NCI-H1092 treated with DMSO at 0.1 percent for 48 hours (cell line): ENCODE results near the gene LMX1A.
A peak's percentile ranks its signal among the peaks of the same experiment; 100 is the strongest.

ENCODE experiments used
- DNase-seq: peaks from one replicate; lab custom pipeline; 2025; lab: John Stamatoyannopoulos, UW

Gene LMX1A

DNA sequence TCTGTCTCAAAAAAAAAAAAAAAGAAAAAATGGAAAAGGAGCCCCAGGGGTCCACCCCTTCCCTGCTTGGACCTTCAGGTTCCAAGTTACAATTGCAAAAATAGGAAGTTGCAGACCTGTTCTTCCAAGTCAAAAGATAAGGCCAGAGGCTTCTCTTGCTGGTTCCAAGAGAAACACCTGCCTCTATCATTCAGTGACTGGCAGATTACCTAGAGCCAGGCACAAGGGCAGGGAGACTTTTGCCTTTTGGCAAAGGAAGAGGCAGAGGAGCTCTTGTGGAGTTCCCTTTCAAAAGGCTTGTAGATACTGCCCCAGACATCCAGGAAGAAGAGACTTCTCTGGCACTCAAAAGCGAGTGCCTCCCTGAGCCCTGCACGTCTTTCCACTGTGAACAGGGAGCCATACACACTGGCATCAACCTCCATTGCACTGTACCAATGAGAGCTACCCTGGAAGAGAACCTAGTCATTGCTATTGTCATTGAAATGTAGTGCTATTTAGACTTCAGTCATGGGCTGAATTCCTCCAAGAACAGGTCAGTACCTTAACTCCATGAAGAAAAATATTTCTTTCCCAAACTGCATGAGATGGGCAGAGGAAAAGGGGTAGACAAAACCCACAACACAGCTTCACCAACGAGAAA lies 91.2 kb downstream of the LMX1A start:
- DNase-seq: no peak

DNA sequence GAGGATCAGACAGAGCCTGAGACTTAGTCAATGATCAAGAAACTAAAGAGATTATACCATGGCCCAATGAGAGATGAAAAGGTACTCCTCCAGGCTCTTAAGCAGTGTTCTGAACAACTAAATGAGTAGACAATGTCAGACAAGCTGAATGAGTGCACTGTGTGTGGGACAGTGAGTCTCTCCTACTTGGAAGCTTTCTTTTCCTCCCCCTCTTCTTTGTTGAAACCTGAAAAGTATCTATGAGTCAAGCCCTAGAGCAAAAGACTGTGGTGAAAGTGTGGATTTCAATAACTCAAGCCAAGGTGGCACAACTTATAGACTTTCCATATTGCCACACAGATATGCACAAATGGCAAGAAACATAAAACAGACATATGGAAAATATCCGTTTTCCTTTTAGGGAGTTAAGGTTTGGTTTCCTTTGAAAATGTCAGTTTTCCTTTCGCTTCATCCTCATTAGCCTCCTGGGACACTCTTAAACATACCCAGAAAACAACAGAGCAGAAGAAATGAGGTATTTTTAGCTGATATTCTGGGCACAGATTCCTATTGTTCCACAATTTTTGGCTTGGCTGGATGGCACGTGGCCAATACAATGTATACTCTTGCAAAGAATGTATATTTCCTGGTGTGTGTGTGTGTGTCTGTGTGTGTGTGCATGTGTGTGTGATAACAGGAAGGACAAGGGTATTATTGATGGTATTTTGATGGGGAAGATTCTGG lies 96.6 kb downstream of the LMX1A start:
- no peak for DNase-seq

DNA sequence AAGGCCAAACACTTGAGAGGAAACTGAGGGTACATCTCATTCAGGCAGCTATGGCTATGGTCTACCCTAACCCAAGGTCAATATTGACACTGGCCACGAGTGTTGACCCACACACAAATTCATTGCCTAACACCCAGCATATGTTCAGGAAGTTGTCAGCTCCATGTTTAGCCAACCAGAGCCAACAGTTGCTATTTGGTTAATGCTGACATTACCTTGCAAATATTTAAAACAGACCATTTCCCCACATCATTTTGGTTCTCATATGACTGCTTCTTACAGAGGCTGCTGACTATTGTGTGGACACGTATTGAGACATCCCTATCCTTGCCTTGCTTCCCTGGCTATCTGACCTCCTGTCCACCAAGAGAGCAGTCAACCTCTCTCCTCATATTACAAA lies 97.3 kb downstream of the LMX1A start:
- peak; percentile 72 for DNase-seq

DNA sequence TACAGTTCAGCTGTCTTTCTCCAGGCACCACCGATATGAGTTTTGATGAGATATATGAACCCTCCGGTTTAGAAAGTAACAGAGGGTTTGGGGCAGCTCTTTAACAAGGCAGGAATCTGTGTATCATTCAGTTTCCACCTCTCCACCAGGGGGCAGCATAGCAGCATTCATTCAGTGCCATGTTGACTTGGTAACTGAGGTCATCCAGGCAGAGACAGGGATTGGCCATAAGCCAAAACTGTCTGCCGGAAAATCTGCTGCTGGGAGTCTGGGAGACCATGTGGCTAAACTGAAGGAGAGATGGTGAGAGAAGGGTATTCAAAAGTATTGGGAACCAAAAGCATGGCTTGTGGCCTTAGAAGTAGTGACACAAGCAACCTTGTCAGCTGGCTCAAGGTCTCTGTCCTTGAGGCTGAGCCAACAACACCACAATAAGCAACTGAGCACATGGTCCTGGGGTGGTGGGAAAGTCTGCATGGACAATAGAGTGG lies 98.5 kb downstream of the LMX1A start:
- DNase-seq: peak; percentile 88

DNA sequence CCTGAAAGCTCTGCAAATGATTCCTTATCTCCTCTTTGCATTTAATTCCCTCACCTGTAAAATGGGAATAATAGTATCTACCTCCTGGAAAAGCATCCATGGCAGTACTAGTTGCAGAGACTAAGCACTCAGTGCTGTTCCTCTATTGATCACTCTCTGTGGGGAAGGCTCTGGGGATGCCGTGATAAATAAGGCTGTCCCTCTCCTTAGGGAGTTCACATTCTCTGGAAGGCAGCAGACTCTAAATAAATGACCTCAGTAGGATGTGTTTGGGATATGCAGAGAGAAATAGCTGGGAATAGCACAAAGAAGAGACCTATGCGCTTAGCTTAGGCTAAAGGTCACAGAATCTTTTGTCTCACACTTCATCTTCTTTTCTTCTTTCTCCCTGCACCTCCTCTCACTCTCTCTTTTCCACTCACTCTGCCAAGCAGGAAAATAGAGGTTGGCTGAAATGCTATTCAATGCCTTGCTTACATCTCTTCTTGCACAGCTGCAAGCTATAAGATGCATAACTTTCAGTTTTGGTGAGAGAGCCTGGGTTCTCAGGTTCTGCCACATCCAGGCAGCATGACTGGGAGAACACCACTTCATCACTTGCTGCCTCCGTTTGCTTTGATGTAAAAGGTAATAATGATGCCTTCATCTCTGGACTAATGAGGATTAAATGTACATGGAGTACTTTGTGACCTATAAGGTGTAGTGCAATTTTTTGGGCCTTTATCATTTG lies 101.5 kb downstream of the LMX1A start:
- no peak for DNase-seq

DNA sequence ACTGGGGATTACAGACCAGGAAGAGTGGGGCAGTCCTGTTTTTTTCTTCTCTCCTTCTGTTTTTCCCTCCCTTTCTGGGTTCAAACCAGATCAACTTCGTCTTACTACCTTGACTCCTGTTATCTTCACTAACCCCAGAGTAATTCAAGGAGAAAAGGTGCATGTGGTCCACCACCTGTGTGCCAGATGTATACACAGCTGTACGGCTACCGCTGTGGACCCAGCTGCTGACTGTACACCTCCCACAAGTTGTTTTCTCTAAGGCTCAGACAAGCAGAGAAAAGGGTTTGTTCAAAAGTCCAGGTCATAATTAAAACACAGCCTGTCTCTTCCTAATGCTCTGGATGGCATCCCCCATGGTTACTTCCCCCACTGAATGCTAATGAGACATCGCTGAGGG lies 102.1 kb downstream of the LMX1A start:
- DNase-seq: no peak

DNA sequence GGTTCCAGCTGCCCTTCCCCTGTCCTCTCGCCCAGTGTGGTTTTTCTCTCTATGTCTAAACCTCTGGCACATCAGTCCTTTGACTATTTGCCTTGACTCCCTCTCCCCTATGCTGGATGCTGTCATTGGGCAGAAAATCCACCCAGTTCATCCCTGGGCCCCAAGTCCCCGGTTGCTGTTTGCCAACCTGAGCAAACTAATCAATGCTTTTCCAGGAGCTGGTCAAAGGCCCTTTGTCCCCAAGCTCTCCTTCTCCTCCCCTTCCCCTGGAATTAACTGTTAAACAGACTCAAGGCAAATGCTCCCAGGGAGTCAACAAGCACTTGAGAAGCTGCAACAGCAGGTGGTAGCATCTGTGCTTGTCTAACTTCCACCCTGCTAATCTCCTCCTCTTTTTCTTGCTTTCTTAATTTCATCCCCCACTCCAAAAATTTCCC lies 102.7 kb downstream of the LMX1A start:
- no peak for DNase-seq

DNA sequence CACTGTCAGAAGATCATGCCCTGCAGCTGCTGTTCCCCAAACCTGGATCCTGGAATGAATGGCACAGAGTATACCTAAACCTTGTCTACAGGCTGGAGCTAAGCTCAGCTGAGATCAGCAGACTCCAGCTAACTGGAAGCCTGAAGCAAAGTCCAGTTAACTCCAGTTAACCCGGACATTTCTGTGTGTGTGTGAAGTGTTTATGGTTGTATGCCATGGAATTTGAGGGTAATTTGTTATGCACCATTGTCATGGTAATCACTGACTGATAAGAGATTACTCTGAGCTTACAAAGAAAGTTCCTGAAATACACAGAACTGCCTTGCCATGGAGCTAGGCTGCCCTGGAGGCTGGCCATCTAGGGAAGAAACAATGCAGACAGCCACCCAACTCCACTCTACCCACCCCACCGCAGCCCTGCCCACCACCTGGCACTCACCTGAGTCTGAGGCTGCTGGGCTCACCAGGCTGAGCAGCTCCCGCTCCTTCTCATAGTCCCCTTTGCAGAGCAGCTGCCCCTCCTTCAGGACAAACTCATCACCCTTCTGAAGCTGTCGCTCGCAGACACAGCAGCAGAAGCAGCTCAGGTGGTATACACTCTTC lies 107.4 kb downstream of the LMX1A start:
- no peak for DNase-seq

DNA sequence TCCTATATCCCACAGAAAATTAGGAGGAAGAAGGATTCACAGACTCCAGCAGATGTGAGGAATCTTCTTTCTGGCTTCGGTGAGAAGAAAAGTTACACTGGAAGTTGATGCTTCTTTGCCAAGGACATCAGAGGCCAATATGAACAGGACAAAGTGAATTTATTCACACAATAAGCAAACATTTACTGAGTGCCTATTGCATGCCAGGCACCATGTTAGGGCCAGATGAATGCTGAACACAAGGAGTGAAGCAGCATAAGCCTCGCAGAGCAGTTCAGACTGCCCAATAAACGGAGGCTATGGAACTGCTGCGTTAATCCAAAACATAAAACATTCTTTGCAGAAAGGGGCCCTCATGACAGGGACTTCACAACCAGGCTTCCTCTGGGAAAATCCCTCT lies 114.6 kb downstream of the LMX1A start:
- DNase-seq: no peak

DNA sequence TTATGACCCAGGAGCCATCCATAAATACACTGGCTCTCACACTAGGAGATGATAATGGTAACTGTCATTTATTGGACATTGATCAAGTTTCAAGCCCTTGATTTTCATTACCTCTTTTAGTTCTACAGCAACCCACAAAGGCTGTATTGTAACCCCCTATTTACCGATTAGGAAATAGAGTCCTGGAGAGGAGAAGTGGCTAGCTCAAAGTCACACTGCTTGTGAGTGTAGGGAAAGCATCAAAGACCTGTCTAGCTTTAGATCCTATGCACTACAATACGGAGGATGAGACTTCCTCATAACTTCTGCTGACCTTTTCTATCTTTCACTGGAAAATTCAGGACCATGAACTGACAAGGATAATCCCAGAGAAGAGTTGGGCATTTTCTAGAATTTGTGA lies 115.2 kb downstream of the LMX1A start:
- no peak for DNase-seq

DNA sequence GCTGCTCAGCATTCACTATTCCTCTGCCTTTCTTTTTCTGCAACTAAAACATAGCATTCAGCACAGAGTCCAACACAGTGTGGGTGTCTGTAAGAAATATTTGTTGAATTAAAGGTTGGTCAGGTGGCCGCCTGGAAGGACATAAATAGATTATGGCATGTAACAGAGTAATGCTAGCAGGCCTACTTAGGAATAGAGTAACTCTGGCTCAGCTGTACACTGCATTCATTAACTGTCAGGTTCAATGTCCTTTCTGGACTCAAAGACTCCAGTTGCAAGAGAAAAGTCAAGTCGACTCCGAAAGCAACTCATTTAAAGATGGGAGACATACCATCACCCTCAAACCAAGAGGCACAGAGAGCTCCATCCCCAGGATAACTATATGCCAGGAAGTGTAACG lies 116.0 kb downstream of the LMX1A start:
- no peak for DNase-seq

DNA sequence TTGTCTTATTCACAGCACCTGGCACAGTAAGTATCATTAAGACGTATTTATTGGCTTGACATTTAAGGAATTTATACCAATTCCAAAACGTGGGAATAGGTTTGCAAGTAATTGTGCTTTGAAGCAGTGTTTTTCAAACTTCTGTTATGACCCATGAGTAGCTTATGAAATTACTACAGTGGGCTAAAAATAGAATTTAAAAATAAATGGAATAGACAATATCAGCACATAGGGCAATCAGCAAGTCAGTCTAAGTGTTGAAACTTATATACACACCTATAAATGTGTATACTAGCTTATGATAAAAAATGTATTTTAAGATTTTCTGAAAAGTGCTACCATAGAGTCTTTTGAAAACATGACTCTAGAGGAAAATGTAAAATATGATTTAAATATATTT lies 116.6 kb downstream of the LMX1A start:
- no peak for DNase-seq

DNA sequence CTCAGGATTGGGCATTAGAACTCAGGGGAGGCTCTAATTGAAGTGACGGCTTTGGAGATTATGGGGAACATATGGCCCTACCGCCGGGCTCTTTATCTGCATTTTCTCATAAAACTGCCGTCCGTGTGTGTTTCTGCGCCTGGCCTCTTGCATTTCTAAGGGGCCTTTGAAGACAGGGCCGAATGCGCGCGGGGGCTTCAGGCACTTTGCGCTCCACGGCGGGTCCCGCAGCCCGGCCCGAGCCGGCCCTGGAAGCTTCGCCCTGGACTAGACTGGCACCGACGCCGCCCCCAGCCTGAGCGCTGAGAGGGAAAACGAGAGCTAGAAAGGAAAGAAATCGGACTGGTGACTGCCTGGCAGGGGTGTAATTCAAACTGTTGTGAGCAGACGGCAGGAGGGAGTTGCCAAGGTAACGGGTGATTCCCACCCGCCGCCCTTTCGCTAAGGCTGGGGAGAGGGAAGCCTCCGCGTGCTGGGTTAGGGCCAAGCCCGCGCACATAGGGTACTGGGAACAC lies 120.7 kb downstream of the LMX1A start:
- peak; percentile 97 for DNase-seq

DNA sequence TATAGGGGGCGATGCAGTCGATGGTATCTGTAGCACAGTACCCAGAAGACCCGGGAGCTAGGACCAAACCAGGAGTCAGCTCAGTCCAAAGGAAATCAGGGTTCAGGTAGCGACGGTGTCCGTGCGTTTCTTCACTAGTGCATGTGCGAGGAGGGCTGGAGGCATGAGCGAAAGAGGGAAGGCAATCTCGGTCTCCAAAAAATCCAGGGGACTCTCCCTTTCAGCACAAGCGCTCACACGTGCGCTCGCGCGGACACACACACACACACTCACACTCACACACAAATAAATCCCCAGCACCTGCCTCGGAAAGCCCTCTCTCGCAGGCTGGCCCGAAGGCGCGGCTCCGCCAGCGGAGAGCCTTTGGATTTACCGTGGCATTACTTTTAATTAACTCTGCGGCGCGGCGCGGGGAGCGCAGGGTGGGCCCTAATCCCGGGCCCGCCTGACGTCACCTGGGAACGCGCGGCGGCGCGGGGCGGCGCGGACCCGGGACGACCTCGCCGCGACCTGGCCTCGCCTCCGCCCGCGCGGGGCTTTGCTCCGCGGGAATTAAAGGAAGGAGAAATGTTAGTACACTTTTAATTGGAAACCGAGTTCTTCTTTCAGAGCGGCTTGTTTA lies 121.2 kb downstream of the LMX1A start:
- peak; percentile 88 for DNase-seq

DNA sequence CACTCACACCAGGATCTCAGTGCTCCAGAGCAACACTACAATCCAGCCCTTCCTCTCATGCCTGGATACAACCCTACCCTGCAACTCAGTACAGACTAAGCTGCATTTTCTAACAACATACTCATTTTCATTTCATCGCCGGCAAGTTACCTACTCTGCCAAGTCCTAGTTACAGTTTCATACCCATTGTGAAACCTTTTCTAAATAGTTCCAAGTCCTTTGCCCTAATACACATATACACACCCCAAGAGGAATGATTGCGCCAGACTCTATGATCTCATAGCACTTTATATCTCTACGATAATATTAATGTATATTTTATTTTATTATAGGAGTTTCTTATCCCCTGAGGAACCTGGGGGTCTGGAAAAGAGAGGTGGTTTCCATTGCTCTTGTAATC lies 122.4 kb downstream of the LMX1A start:
- DNase-seq: no peak

DNA sequence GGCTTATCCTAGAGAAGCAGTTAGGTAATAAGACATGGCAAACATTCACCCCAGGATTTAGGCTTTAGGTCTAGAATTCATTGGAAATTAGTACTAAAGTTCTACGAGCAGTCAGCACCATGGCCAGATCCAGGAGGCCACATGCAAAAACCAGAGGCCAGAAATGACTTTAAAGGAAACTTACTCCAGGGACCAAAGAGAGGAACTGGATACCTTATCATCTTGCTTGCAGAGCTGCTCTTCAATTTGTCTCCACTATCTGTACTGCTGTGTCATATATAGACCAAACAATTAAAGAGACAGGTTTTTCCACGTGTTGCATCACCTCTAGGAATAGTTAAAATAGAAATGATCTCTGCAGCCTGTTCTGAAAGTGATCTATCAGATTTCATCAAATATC lies 127.8 kb downstream of the LMX1A start:
- DNase-seq: no peak

DNA sequence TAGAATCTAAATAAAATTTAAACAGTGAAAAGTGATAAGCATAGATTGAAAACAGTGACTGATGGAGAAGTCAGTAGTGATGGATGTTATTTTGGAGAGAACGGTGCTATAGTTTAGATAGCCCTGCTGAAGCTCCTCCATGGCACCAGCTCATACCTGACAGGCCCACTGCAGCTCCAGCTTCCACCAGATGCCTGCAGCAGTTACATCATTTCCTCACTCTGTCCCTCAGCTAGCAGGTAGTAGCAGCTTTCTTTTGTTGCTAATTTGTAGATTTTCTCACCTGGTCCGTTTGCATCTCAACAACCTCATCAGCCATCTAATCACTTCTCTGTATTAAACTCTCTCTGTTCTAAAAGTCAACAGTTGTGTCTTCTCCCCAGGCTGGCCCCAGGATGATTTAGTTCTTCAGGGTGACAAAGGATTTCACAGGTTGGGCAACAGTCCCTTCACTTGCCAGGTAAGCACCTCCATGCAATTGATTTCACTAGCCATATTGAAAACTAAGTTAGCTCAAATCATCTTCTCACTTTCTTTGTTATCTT lies 128.3 kb downstream of the LMX1A start:
- DNase-seq: no peak

DNA sequence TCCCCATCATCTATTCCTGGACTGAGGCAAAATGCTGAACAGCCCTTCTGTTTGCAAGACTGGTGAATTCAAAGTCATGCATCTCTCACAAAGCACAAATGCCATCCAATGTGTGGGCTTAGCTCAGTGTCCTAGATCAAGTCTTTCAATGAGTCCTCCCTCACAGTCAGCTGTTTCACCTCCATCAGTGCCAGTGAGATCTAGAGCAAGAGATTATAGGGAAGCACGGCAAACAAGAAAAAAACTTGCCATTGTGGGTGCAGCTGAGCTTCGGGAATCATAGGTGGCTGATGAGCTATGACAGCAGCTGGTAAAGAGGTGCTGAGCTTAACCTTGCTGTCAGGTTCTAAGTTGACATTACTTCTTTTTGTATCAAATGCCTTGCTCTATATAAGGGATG lies 130.2 kb downstream of the LMX1A start:
- no peak for DNase-seq

DNA sequence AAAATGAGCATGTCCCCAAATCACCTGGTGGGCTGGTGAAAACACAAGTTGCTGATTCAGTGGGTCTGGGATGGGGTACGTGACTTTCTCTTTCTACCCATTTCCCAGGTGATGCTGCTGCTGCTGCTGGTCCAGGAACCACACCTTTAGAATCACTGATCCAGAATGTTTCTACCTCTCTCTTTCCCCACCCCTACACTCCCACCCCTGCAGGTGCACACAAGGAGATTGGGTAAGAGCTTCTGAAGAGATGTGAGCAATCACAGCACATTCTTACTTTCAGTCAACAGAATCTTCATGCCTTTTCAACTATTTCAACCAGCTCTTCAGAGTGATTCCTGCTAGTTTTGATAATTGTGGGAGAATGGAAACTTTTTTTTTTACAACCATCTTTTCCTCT lies 130.9 kb downstream of the LMX1A start:
- no peak for DNase-seq

DNA sequence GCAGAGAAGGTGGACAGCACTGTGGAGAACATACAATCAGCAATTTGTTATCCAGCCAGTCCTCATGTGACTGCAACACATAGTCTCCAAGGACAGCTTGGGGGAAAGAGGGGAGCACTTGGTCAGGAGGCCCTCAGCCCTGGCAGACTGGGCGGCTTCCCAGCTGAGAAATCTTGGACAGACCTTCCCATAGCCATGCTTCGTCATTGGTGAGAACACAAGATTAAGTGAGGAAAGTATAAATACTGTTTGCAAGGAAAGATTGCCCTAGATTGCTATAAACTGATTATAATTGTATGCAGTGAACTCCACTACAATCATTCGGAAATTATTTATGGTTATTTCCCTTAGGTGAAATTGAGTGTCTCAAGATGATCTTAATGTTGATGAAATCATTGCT lies 131.5 kb downstream of the LMX1A start:
- no peak for DNase-seq

DNA sequence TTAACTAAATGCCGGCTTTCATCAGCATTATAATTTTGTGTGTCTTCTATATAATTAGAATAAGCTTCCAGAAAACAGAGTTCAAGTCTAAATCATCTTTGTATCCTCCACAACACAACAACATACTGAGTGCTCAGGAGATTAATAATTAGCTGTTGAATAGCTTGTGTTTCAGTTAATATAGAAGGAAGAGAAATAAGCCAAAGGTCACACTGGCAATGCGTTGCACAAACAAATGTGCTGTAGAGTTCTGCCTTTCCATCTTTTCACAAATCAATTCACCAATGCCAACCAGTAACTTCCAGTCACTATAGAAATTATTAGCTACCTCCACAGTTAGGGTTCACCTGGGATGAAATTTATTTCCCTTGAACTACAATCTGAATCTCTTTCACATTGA lies 132.0 kb downstream of the LMX1A start:
- no peak for DNase-seq

DNA sequence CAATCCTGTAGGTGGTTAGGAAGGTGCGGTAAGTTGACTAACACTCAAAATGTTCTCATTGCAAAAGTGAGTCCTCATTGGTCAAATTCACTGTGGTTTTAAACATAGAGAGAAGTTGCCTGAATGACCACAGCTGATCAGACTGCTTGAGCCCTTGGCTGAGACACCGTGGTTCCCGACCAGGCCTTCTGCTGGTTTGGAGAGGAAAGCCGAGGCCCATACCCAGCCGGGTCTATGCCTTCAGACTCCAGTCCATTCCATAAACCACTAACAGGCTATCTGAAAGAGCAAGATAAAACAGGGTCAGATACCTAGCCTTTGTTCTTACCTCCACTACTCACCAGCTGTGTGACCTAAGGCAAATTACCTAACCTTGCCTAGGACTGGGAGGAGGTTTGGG lies 133.9 kb downstream of the LMX1A start:
- peak; percentile 81 for DNase-seq
